Left renal cortex interstitium (tissue), 4 donors: ENCODE data around the gene INO80D. TPM values are rescaled to one million over a fixed set of nuclear protein-coding genes. Genes with fewer than 3 reads are reported as not detected.
"Not testable (repeated sequence)": the region's sequence is repeated elsewhere in the genome, so short reads cannot be mapped to it uniquely, and the experiment has no call there.

Source experiments
- DNase-seq, 4 donors: peaks; one replicate each; pipeline ENCODE4 v3.0.0-alpha.2; 2013; ENCODE audit warnings: low read depth in 4 of 4, low spot score in 2 of 4, missing footprints in 1 of 4
- polyA plus RNA-seq, 4 donors: library from polyadenylated mRNA; unstranded; fragments of 120-200 nt; gene quantifications; one replicate each; pipeline ENCODE4 v1.2.1, GENCODE V29; 2013; ENCODE audit not compliant: insufficient read length in 4 of 4

INO80D gene
- 10 to 100 TPM in 2 of 4 donors, 1 to 10 TPM in 2; 7.8 to 13.0 (median 9.3) TPM for polyA plus RNA-seq

GRCh38 chr2:206085742-206086445 lies at the start of gene INO80D:
TSS of gene INO80D (minus strand) at chr2:206086174. CDS start at chr2:206063016, 23,158 bp downstream.
- peak in 3 of 4 donors; percentile 74 to 79 (median 74) for DNase-seq

DNA sequence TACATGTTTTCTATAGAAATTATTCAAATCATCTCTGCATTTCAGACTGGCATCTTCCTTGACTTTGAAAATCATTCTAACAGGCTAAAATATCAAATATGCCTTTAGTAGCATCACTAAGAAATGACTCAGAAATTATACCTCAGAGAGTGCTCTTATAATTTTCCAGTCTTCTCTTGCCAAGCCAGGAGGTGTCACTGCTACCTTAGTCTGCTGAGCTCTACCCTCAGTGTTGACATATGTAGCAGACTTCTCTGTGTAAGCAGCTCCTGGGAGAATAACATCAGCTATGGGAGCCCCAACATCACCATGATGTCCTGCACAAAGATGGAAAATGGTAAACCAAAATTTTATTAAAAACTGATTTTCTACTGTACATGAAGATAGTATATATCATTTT lies 41.7 kb upstream of the INO80D start:
- no peak for DNase-seq

DNA sequence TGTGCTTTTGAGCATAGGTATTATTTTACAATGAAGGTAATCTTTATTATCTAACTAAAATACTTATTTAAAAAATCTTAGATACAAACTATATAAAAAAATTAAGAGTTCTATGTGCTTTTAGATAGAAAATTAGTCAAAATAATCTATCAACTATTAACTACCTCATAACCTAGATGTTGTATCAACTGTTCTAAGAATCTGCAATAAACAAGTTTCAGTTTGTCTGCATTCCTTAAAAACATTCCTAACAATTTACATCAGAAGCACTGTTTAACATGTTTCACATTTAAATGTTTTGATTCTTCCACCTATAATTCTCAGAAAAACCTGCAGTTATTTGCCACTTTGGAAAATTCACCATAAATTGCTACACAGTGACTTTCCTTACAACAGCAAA lies 39.9 kb upstream of the INO80D start:
- no peak for DNase-seq

GRCh38 chr2:206122569-206122968 lies 36.6 kb upstream of the INO80D start:
- DNase-seq: not testable (repeated sequence)

- no peak for DNase-seq
These were observed 30.3 kb upstream of the INO80D start for GRCh38 chr2:206116278-206116677.

DNA sequence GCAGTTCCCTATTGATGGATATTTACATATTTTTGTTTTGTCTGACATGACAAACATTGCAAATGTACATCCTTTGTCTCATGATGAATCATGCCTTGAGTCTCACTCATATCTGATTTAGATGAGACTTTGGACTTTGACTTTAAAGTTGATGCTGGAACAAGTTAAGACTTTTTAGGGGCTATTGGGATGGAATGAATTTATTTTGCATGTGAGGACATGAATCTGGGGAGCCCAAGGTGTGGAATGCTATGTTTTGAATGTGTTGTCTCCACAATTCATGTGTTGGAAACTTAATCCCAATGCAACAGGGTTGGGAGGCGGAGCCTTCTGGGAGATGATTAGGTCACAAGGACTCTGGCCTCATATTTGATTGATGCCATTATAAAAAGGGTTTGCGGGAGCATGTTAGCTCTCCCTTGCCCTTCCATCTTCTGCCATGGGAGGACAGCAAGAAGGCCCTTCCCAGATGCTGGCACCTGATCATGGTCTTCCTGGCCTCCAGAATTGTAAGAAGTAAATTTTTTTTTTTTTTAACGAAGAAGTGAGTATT lies 29.1 kb upstream of the INO80D start:
- no peak for DNase-seq

DNA sequence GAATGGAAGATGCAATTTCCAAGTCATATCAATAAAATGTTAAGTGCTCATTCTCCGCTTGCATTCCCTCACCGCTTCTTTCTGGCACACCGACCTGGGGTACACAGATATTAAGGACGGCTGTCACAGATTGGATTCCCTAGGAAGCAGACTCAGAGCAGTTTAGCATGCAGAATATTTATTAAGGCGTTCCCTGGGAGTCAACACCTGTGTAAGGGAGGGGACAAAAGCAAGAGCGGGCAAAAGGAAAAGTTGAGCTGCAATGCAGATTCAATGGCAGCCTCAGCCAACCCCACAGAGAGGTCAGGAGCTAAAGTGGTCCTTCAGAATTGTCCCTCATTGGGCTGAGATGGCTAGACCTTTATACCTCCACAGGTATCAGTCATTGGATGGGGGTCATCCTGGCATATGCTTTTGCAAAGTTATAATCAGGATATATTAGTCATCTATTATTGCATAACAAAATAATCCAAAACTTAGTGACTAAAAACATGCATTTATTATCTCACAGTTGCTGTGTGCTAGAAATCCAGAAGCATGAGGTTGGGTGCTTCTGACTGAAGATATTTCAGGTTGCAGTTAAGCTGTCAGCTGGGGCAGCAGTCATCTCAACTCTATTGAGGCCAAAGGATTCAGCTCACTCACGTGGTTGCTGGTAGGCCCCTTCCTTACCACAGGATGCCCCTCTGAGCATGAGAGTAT lies 27.0 kb upstream of the INO80D start:
- DNase-seq: no peak

DNA sequence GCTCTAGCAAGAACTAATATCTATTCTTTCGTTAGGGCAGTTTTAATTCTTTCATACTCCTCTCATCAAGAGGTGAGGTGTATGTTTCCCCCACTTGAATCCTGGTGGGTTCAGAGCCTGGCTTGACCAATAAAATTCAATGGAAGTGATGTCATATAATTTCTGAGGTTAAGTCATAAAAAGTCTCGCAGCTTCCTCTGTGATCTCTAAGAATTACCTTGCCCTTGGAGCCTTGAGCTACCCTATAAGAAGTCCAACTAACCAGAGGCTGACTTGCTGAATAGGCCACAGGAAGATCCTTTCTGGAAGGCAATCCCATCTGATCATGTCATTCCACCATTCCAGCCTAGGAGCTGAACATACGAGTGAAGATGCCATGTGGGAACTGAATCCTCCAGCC lies 26.1 kb upstream of the INO80D start:
- no peak for DNase-seq

DNA sequence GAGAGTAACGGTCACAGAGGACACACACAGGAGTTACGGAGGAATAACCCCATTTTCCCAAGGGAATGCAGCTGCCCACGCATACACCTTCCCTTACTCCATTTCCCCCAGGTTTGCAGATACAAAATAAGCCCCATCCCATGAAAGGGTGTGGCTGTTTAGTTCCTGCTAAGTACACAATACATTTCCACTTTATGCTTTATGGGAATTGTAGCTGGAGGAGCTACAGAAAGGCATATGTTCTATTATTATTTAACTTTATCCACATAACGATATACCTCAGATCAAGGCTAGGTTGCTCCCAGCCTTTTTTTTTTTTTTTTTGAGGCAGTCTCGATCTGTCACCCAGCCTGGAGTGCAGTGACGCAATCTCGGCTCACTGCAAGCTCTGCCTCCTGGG lies 22.7 kb upstream of the INO80D start:
- DNase-seq: no peak

GRCh38 chr2:206105541-206105940 lies 19.6 kb upstream of the INO80D start:
- DNase-seq: no peak

GRCh38 chr2:206105038-206105437 lies 19.1 kb upstream of the INO80D start:
- DNase-seq: no peak

GRCh38 chr2:206098872-206099271 lies 12.9 kb upstream of the INO80D start:
- not testable (repeated sequence) for DNase-seq

DNA sequence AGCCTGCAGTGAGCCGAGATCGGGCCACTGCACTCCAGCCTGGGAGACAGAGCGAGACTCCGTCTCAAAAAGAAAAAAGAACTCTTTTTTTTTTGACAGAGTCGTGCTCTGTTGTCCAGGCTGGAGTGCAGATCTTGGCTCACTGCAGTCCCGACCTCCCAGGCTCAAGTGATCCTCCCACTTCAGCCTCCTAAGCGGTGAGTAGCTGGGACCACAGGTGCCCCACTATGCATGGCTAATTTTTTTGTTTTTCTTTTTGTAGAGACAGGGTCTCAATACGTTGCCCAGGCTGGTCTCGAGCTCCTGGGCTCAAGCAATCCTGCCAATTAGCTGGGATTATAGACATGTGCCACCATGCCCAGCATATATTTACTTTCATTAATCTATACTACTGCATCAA lies 12.5 kb upstream of the INO80D start:
- no peak for DNase-seq

GRCh38 chr2:206096876-206097275 lies 10.9 kb upstream of the INO80D start:
- DNase-seq: no peak

DNA sequence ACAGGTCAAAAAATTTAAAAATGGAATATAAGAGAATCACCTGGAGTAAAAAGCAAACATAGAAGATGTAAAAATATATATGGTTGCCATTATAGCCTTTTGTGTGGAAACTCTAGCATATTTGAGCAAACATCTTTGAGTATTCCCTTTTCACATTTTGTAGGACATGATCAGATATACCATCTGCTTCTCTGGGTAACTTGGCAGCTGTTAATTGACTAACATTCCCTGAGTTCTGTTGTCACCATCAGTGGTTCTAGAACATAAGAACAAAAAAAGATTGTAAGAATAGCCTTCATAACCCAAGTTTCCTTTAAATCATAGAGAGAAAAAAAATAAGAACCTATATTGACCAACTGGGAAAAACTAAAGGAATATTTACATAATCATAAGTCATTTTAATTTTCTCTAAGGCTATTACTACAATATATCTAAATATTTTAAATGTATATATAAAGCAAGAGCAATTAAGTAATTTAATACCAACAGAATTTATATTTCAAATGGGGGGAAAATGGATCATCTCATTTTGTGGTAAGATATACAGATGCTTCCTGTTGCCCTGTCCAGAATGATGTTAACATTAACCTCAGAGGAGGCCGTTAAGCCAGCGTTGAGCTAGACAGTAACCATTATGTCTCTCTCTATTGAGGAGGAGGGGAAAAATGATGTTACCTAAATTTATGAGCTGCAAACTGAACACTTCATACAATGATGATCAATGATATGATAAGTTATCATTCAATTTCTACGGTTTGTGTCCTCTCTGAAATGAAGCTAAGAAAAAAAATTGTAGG lies 9.8 kb upstream of the INO80D start:
- DNase-seq: no peak

DNA sequence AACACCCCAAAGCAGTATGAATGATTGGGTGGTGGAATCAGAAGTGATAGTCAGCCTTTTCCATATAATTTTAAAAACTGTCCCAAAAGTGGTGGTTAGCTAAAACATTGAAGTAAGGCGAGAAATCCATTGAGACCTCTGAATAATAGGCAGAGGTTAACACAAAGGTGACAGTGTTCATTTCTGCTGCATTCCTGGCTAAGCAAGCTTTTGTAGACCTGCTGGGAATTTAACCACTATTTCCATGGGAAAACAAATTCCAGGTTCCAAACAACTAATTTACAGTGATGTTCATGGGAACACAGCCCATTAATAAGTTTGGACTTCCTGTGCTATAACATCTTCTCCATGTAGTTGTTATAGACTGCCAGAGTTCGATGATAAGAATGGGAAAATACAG lies 6.3 kb upstream of the INO80D start:
- no peak for DNase-seq

DNA sequence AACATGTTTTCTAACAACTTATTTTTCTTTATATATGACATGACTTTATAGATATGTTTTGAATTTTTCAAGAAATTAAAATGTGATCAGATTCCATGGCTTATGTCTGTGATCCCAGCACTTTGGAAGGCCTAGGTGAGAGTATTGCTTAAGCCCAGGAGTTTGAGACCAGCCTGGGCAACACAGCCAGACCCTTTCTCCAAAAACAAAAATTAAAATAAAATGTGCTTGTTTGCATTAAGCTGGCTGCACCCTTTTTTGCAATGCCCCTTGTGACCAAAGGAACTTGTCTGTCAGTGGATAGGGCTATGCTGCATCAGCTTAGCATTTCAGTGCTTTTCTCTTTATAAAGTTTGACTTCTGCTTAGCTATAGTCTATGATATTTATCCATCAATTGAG lies 2.3 kb upstream of the INO80D start:
- DNase-seq: no peak

GRCh38 chr2:206086716-206087350 lies 859 bp upstream of the INO80D start:
- peak in 1 of 4 donors; percentile 18 for DNase-seq

DNA sequence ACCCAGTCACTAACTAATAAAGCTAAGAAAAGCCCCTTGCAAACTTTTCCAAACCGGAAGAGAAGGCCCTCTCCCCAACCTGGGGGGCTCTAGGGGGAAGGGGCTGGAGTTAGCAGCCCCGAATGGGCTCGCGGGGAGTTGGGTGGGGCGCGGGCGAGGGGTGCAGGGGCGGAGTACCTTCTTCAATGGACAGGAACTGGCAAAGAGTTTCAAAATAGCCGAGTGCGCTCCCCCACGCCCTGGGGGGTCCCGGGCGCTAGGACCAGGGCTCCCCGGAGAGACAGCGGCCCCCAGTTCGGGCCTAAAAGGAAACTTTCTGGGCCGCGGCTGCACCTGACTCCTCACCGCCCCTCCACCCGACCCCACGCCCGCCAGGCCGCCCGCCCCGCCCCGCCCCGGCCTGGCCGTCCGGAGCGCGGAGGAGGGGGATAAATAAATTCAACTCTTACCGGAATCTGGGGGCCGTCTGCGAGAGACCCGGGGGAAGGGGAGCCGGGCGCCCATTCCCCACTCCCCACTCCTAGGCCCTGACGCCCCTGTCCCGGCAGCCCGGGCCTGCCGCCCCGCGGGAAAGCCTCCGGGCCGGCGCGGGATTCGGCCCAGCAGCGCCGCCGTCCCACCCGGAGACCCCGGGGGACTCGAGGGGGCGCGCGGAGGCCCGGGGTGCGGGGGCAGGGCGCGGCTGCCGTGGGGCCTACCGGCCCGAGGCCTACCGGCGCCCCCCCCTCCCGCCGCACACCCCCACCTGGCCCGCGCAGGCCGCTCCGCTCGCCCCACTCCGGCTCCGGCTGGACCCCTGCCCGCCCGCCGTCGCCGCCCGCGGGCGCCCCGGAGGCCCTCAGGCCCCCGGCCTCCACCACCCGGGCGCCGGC lies 868 bp downstream of the INO80D start:
- peak in 2 of 4 donors; percentile 10 to 15 for DNase-seq
